Chondrocyte (in vitro differentiated cells): ENCODE results near the gene ITGA8. TPM values are rescaled to one million over a fixed set of nuclear protein-coding genes. Genes with fewer than 3 reads are reported as not detected.

Experiments
- DNase-seq: peaks from one replicate; pipeline ENCODE4 v3.0.0; 2021; ENCODE audit warnings: mixed read lengths, low spot score
- H3K27ac Mint-ChIP-seq: one replicate; pipeline ENCODE4 v1.8.0; 2021; ENCODE audit warnings: mild to moderate bottlenecking, moderate library complexity, mixed read lengths; ENCODE audit not compliant: unreplicated experiment
- H3K27me3 Mint-ChIP-seq: 2 replicates; pipeline ENCODE4 v1.8.0; 2021; ENCODE audit warnings: low read depth, mixed read lengths
- H3K36me3 Mint-ChIP-seq: 2 replicates; pipeline ENCODE4 v1.8.0; 2021; ENCODE audit warnings: low read depth, mixed read lengths
- H3K4me1 Mint-ChIP-seq: 2 replicates; pipeline ENCODE4 v1.8.0; 2021; ENCODE audit warnings: low read depth, mild to moderate bottlenecking, mixed read lengths
- H3K4me3 Mint-ChIP-seq: one replicate; pipeline ENCODE4 v1.8.0; 2021; ENCODE audit warnings: mild to moderate bottlenecking, moderate library complexity, mixed read lengths; ENCODE audit not compliant: unreplicated experiment
- H3K9me3 Mint-ChIP-seq: 2 replicates; pipeline ENCODE4 v1.8.0; 2021; ENCODE audit warnings: low read depth, mixed read lengths
- total RNA-seq: library from RNA; stranded (reverse); gene quantifications from 3 replicates; pipeline ENCODE4 v1.2.1, GENCODE V29; 2021
- TF ChIP-seq, protein P1 (sequence below): fragments of 200-600 bp; sonication (generic); IDR thresholded peaks from 2 replicates; pipeline ENCODE4 v1.5.0; 2021; ENCODE audit warnings: antibody characterized with exemption, mild to moderate bottlenecking, moderate library complexity

The ITGA8 gene
- total RNA-seq, 1 donor from 2014 or later, result 5.6 TPM

GRCh38 chr10:15705298-15705697 lies 14.4 kb downstream of the ITGA8 start:
- TF ChIP-seq, protein P1, sequence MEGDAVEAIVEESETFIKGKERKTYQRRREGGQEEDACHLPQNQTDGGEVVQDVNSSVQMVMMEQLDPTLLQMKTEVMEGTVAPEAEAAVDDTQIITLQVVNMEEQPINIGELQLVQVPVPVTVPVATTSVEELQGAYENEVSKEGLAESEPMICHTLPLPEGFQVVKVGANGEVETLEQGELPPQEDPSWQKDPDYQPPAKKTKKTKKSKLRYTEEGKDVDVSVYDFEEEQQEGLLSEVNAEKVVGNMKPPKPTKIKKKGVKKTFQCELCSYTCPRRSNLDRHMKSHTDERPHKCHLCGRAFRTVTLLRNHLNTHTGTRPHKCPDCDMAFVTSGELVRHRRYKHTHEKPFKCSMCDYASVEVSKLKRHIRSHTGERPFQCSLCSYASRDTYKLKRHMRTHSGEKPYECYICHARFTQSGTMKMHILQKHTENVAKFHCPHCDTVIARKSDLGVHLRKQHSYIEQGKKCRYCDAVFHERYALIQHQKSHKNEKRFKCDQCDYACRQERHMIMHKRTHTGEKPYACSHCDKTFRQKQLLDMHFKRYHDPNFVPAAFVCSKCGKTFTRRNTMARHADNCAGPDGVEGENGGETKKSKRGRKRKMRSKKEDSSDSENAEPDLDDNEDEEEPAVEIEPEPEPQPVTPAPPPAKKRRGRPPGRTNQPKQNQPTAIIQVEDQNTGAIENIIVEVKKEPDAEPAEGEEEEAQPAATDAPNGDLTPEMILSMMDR, result no peak
- Mint-ChIP-seq H3K4me1 (no peaks in the 10 kb centered on the region), H3K9me3 (no peaks in the 10 kb centered on the region), H3K27ac (no peak overlapping the region), H3K27me3 (no peaks in the 10 kb centered on the region), H3K4me3 (no peak overlapping the region), H3K36me3 (no peaks in the 10 kb centered on the region)
- DNase-seq, result no peak

DNA sequence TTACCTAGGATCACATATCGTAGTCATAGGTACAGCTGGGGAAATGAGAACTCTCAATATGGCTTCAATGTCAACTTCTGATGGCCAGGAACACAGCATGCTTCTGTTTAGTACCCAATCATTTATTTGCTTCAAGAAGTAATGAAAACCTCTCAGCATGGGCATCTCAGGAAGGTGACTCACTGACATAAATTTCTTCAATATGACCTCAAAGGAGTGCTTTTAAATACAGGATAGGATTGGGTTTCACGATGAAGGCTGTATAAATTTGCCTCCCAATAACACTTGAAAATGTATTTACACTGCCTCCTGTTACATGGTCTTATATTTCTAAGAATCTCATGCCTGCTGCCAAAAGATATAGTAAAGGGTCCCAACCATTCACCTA lies 15.1 kb downstream of the ITGA8 start:
- no peaks in the 10 kb centered on the region for H3K9me3 Mint-ChIP-seq
- TF ChIP-seq, protein P1, result no peak
- H3K4me1 Mint-ChIP-seq, result no peaks in the 10 kb centered on the region

GRCh38 chr10:15703944-15704580 lies 15.7 kb downstream of the ITGA8 start:
- TF ChIP-seq, protein P1, result no peak
- Mint-ChIP-seq H3K36me3 (no peaks in the 10 kb centered on the region), H3K27ac (no peak overlapping the region), H3K4me3 (no peak overlapping the region), H3K9me3 (no peaks in the 10 kb centered on the region), H3K4me1 (no peaks in the 10 kb centered on the region), H3K27me3 (no peaks in the 10 kb centered on the region)
- DNase-seq, result no peak

More for the DNA sequence above, 15.1 kb downstream of the ITGA8 start:
- Mint-ChIP-seq H3K27ac (no peak overlapping the region), H3K27me3 (no peaks in the 10 kb centered on the region), H3K4me3 (no peak overlapping the region), H3K36me3 (no peaks in the 10 kb centered on the region)
- no peak for DNase-seq

DNA sequence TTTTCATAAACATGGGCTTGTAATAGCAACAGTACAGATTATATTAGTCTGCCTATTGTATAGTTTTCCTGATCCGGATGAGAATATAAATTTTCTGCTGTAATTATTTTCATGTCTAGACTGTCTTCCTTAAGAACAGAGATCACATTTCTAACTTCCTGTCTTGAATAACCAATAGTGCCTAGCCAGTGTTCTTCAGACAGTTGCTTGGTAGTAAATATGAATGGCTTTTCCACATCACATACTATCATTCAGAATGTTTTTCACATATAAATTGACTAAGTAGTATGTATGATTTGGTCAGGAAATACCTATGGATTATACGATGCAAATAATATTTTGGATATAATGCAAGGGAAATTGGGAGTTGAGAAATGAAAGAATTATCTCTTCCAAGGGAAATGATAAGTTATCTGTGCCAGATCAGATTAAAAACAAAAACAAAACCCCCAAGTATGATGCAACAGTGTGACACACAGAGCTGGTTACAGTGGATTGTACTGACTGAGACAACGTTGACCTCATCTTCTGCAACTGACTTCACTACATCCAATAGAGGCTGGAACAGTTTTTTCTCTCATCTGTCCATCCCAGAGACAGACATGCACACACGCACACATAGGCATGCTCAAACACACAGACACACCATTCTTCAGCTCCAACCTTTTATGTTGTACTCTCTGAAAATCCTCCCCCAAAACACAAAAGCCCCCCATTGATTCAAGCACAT lies 16.4 kb downstream of the ITGA8 start:
- DNase-seq, result no peak
- no peak overlapping the region for H3K27ac Mint-ChIP-seq
- H3K4me1 Mint-ChIP-seq, result no peaks in the 10 kb centered on the region
- H3K9me3 Mint-ChIP-seq, result no peaks in the 10 kb centered on the region
- peaks cover 2% of the 10 kb centered on the region for H3K36me3 Mint-ChIP-seq
- TF ChIP-seq, protein P1, result no peak
- H3K4me3 Mint-ChIP-seq, result no peak overlapping the region
- no peaks in the 10 kb centered on the region for H3K27me3 Mint-ChIP-seq

GRCh38 chr10:15700078-15700674 lies 19.5 kb downstream of the ITGA8 start:
- Mint-ChIP-seq H3K36me3 (peaks cover 2% of the 10 kb centered on the region), H3K9me3 (peaks cover 4% of the 10 kb centered on the region), H3K27ac (no peak overlapping the region), H3K4me3 (no peak overlapping the region), H3K4me1 (peaks cover 3% of the 10 kb centered on the region), H3K27me3 (no peaks in the 10 kb centered on the region)
- no peak for DNase-seq
- TF ChIP-seq, protein P1, result no peak
